ENCODE measurements around the gene PDZRN3.

GRCh38 chr3:73499787-73500186 lies 125.0 kb downstream of the PDZRN3 start:
- TF ChIP-seq EZH2 (IDR thresholded peaks at IDR 0.05; ENCODE audit: low read length, missing control alignments) (no peak), CTCF (conservative IDR thresholded peaks at IDR 0.05 in 1 of 2, IDR thresholded peaks at IDR 0.05 in 1 of 2; ENCODE audit: low read depth in 1 of 2, low read length in 2 of 2) (no peak)

Measured in fibroblast of lung (primary cell).